CD14-positive monocyte (primary cell): ENCODE data around the gene MAIP1. TPM values are rescaled to one million over a fixed set of nuclear protein-coding genes. Genes with fewer than 3 reads are reported as not detected.

Source experiments
- DNase-seq, 3 donors: peaks; one replicate each; pipeline ENCODE4 v3.0.0-alpha.2; 2011 to 2022
- H2AFZ ChIP-seq: 2 replicates; pipeline ENCODE4 v1.6.0; 2012; ENCODE audit warnings: mild to moderate bottlenecking, low read depth, low read length, inconsistent platforms; ENCODE audit not compliant: insufficient read depth, poor library complexity, severe bottlenecking
- H3K27ac ChIP-seq, 2 donors: 1 replicate in 1 of 2; 2 replicates in 1 of 2; pipeline ENCODE4 v1.5.1; 2012 to 2013; ENCODE audit warnings: low read length in 2 of 2, control low read depth in 1 of 2, inconsistent platforms in 1 of 2, low read depth in 1 of 2, mild to moderate bottlenecking in 1 of 2
- H3K27me3 ChIP-seq, 2 donors: one replicate each; pipeline versions ENCODE4 v1.6.0 to v1.6.1; 2011 to 2013; ENCODE audit warnings: low read length in 2 of 2; ENCODE audit not compliant: control insufficient read depth in 2 of 2, insufficient read depth in 2 of 2
- H3K36me3 ChIP-seq, 2 donors: replicated peaks in 1 of 2; 1 replicate in 1 of 2; 2 replicates in 1 of 2; pipeline versions ENCODE4 v1.5.1 to v1.6.1; 2012 to 2013; ENCODE audit warnings: low read length in 2 of 2, control low read depth in 1 of 2, inconsistent platforms in 1 of 2, mild to moderate bottlenecking in 1 of 2; ENCODE audit not compliant: insufficient read depth in 2 of 2, control insufficient read depth in 1 of 2
- H3K4me1 ChIP-seq, 2 donors: 1 replicate in 1 of 2; 2 replicates in 1 of 2; pipeline versions ENCODE4 v1.5.1 to v1.6.1; 2012 to 2013; ENCODE audit warnings: low read length in 2 of 2, control low read depth in 1 of 2, inconsistent platforms in 1 of 2, mild to moderate bottlenecking in 1 of 2, moderate library complexity in 1 of 2; ENCODE audit not compliant: insufficient read depth in 2 of 2, control insufficient read depth in 1 of 2
- H3K4me2 ChIP-seq: replicated peaks from 2 replicates; pipeline ENCODE3; 2012; ENCODE audit warnings: low read length, moderate library complexity, mild to moderate bottlenecking; ENCODE audit not compliant: poor library complexity, severe bottlenecking; ENCODE audit errors: extremely low read depth
- H3K4me3 ChIP-seq, 3 experiments: fragments of 200-600 bp in 1 of 3; sonication (generic) in 1 of 3; replicated peaks in 1 of 3; 1 replicate in 2 of 3; 2 replicates in 1 of 3; pipeline ENCODE4 v1.5.1; 2011 to 2013; ENCODE audit warnings: low read length in 3 of 3, mild to moderate bottlenecking in 3 of 3, control low read depth in 2 of 3, low read depth in 2 of 3, inconsistent platforms in 1 of 3, moderate library complexity in 1 of 3
- H3K79me2 ChIP-seq: 2 replicates; pipeline ENCODE4 v1.6.0; 2012; ENCODE audit warnings: mild to moderate bottlenecking, control low read depth, inconsistent platforms, low read length, moderate library complexity; ENCODE audit not compliant: insufficient read depth
- H3K9ac ChIP-seq: 2 replicates; pipeline ENCODE4 v1.6.0; 2017; ENCODE audit warnings: low read length, mild to moderate bottlenecking; ENCODE audit not compliant: insufficient read depth, poor library complexity, severe bottlenecking
- H3K9me3 ChIP-seq, 2 donors: replicated peaks in 1 of 2; 1 replicate in 1 of 2; 2 replicates in 1 of 2; pipeline versions ENCODE4 v1.5.1 to v1.6.1; 2012 to 2013; ENCODE audit warnings: low read length in 2 of 2, control low read depth in 1 of 2; ENCODE audit not compliant: control insufficient read depth in 1 of 2, insufficient read depth in 1 of 2
- H4K20me1 ChIP-seq: 2 replicates; pipeline ENCODE4 v1.6.0; 2012; ENCODE audit warnings: mild to moderate bottlenecking, low read length, control low read depth, moderate library complexity; ENCODE audit not compliant: insufficient read depth
- H3K27ac Mint-ChIP-seq, 7 donors: one replicate each; pipeline ENCODE4 v1.8.0; 2020; ENCODE audit warnings: mild to moderate bottlenecking in 7 of 7, mixed read lengths in 7 of 7, moderate library complexity in 6 of 7, inconsistent platforms in 2 of 7
- H3K27me3 Mint-ChIP-seq, 3 donors: one replicate each; pipeline ENCODE4 v1.8.0; 2021 to 2022; ENCODE audit warnings: low read depth in 3 of 3, mild to moderate bottlenecking in 3 of 3, mixed read lengths in 3 of 3, moderate library complexity in 3 of 3, inconsistent platforms in 1 of 3
- H3K36me3 Mint-ChIP-seq, 2 donors: one replicate each; pipeline ENCODE4 v1.8.0; 2020; ENCODE audit warnings: mixed read lengths in 2 of 2, inconsistent platforms in 1 of 2, mild to moderate bottlenecking in 1 of 2
- H3K4me1 Mint-ChIP-seq: one replicate; pipeline ENCODE4 v1.8.0; 2020; ENCODE audit warnings: mild to moderate bottlenecking, mixed read lengths
- H3K4me3 Mint-ChIP-seq, 2 donors: one replicate each; pipeline ENCODE4 v1.8.0; 2020; ENCODE audit warnings: mild to moderate bottlenecking in 2 of 2, mixed read lengths in 2 of 2, moderate library complexity in 1 of 2
- H3K9me3 Mint-ChIP-seq, 7 donors: one replicate each; pipeline ENCODE4 v1.8.0; 2020 to 2022; ENCODE audit warnings: mixed read lengths in 7 of 7, mild to moderate bottlenecking in 6 of 7, moderate library complexity in 6 of 7, inconsistent platforms in 2 of 7
- CTCF ChIP-seq: fragments of 200-600 bp; IDR thresholded peaks from one replicate; pipeline ENCODE4 v1.8.0; 2022; ENCODE audit warnings: antibody characterized with exemption, mild to moderate bottlenecking
- WGBS: methylation state at CpG from one replicate; pipeline ENCODE4 v1.1.5; 2013; ENCODE audit warnings: missing lambda C conversion rate; ENCODE audit not compliant: insufficient coverage; 5-methylcytosine and 5-hydroxymethylcytosine counted together
- intact Hi-C, 2 donors: fragments of 100-400 bp; cut with micrococcal nuclease; formaldehyde crosslinking; loops; one replicate each; pipeline versions ENCODE4 v1.15.0 to v1.15.1; 2023
- polyA plus RNA-seq, 3 donors: library from polyadenylated mRNA; depleted of rRNA in 1 of 3; unstranded in 2 of 3; stranded (reverse) in 1 of 3; fragments of 300-500 nt in 2 of 3; fragments of >200 nt in 1 of 3; fragmentation: Illumina TruSeq in 2 of 3; gene quantifications; 1 replicate in 2 of 3; 2 replicates in 1 of 3; pipeline ENCODE4 v1.2.3, GENCODE V29; 2012 to 2021

MAIP1 gene
- polyA plus RNA-seq, 3 donors: 2.6 to 13.3 (median 7.6) TPM

DNA sequence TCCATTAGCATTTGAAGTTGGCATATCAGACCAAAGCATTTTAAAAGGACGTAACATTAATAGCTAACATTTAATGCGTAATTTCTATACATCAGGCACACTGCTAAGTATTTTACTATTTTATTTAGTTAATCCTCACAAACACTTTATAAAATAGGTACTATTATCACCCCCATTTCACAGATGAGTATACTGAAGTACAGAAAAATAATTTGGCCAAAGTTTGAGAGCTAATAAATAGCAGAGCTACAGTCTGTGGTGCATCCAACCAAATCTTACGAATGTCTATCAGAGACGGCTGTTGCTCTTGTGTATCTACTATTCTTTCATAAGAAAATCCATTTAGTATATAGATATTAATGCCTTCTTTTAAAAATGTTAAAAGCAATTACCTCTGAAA lies 12.0 kb upstream of the MAIP1 start:
- TF ChIP-seq CTCF: no peak
- Mint-ChIP-seq H3K4me1 (peaks cover 16% of the 10 kb centered on the region), H3K27me3 (no peaks in the 10 kb centered on the region), H3K27ac (no peak overlapping the region), H3K36me3 (peaks cover 53 to 81% of the 10 kb centered on the region in 2 donors), H3K4me3 (no peak overlapping the region), H3K9me3 (no peaks in the 10 kb centered on the region)
- Histone ChIP-seq H4K20me1 (no peaks in the 10 kb centered on the region), H3K4me1 (peaks cover 0 to 8% of the 10 kb centered on the region in 2 donors), H3K9ac (no peak overlapping the region), H3K9me3 (no peaks in the 10 kb centered on the region), H3K36me3 (peaks cover 58 to 91% of the 10 kb centered on the region in 2 donors), H3K27me3 (no peaks in the 10 kb centered on the region), H3K79me2 (no peaks in the 10 kb centered on the region), H3K27ac (no peak overlapping the region), H3K4me3 (no peak overlapping the region), H3K4me2 (no peak overlapping the region), H2AFZ (no peak overlapping the region)
- intact Hi-C loops: no loop called here
- no CpG with 5 or more reads among the region's 4 CpGs for WGBS
- no peak for DNase-seq

DNA sequence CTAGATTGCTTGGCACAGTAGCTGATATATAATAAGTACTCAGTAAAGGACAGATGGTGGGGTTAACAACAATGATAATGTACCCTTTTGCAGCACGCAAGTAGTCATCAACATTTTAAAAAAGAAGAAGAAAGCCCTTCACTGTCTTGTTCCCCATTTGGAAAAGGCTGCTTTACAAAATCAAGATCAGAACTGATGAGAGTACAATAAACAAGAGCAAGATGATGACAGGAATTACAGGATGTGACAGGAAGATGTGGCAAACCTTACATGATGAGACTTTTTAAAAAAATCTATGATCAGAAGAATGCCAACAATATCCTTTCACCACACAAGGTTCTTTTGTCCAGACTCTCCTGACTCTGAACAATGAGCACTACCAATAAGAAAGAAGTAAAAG lies 9.2 kb upstream of the MAIP1 start:
- Mint-ChIP-seq H3K27me3 (no peaks in the 10 kb centered on the region), H3K4me3 (no peak overlapping the region), H3K36me3 (peaks cover 48 to 69% of the 10 kb centered on the region in 2 donors), H3K9me3 (no peaks in the 10 kb centered on the region), H3K4me1 (peaks cover 16% of the 10 kb centered on the region), H3K27ac (peak overlapping the region in 3 of 7 donors; percentile 0 to 35 (median 29))
- Histone ChIP-seq H3K36me3 (peaks cover 55 to 89% of the 10 kb centered on the region in 2 donors), H3K4me2 (no peak overlapping the region), H4K20me1 (no peaks in the 10 kb centered on the region), H3K4me3 (no peak overlapping the region), H3K27me3 (no peaks in the 10 kb centered on the region), H3K79me2 (peaks cover 8% of the 10 kb centered on the region), H3K27ac (peak overlapping the region in 1 of 2 donors; percentile 3), H2AFZ (no peak overlapping the region), H3K9me3 (no peaks in the 10 kb centered on the region), H3K4me1 (peaks cover 0 to 8% of the 10 kb centered on the region in 2 donors), H3K9ac (no peak overlapping the region)
- DNase-seq: no peak
- TF ChIP-seq CTCF: no peak
- no CpG with 5 or more reads among the region's 1 CpG for WGBS
- intact Hi-C loops: no loop called here
